ENCODE data around the gene SEMA4C.
"Not testable (repeated sequence)": the region's sequence is repeated elsewhere in the genome, so short reads cannot be mapped to it uniquely, and the experiment has no call there.

The SEMA4C gene

DNA sequence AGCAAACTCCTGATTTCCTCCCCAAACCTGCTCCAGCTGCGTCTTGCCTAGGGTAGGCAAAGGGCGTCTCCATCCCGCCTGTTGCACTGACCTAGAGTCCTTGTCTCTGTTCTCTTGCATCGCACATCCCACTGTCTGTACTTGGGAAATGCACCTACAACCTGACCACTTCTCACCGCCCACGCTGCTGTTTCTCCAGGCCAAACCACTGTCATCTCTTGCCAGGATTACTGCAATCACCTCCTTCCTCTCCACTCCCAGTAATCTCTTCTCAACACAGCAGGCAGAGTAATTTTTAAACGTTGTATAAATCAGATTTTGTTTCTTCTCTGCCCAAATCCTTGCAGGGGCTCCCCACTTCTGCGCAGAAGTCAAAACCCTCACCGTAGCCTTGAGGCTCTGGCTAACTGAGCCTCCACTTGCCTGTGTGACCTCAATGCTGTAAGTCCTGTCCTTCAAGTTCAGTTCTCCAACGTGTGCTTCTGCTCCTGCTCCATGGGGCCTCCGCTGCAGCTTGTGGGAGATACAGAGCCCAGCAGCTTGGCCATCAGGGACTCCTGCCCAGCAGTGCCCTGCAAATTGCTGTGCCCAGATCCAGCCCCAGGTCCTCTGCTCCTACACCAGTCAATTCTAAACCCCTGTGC, 27.7 kb upstream of the SEMA4C start:
- DNase-seq: no peak

DNA sequence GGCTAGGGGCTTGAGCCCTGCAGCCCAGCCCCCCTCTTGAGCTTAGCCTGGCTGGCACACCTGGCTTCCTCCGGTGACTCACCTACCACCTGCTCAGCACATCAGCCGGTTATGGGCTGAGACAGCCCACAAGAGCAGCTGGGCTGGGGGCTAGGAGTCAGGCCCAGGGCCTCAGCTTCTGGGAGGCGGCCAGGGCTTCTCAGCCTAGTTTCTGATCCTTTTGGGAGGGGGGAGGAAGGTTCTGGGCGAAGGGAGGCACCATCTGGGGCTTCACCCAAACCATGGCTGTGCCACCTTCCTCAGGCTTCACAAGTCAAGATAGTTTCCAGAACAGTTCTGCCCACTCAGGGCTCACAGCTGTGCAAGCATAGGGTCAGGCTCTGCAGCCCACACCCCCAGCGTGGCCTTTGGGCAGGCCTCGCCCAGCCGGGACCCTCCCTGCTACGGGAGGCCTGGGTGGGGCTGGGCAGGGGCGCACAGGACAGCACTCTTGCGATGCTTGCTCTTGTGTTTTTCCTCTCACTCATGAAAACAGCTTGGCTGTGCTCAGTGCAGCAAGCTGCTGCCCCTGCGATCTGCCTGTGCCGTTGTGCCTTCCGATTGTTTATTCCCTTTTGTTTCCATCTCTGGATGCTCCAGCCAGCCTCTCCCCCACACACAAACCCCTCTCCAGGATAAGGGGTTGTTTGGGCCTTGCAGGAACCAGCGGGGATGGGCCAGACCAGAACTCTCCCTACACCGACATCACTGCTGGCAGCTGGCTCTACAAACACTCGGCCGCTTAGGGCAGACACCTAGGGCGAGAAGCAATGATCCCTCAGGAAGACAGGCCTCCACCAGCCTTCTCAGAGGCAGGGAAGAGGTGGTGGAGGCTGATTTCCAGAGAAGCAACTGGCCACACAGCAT, 26.1 kb upstream of the SEMA4C start:
- DNase-seq: peak; percentile 64

GRCh38 chr2:96895032-96895745, 25.3 kb upstream of the SEMA4C start:
- no peak for DNase-seq

DNA sequence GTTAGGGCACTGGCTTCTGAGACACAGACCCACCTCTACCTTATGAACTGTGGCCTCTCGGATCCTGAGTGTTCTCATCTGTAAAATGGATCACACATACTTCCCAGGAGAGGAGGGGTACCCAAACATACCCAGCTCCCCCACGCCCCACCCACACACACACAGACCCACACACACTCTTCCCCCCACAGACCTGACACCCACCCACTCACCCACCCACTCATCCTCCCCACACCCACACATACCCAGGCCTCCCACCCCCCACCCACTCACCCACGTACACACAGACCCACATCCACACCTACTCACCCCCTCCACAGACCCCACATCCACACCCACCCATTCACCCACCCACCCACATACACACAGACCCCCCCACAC, 24.3 kb upstream of the SEMA4C start:
- no peak for DNase-seq

DNA sequence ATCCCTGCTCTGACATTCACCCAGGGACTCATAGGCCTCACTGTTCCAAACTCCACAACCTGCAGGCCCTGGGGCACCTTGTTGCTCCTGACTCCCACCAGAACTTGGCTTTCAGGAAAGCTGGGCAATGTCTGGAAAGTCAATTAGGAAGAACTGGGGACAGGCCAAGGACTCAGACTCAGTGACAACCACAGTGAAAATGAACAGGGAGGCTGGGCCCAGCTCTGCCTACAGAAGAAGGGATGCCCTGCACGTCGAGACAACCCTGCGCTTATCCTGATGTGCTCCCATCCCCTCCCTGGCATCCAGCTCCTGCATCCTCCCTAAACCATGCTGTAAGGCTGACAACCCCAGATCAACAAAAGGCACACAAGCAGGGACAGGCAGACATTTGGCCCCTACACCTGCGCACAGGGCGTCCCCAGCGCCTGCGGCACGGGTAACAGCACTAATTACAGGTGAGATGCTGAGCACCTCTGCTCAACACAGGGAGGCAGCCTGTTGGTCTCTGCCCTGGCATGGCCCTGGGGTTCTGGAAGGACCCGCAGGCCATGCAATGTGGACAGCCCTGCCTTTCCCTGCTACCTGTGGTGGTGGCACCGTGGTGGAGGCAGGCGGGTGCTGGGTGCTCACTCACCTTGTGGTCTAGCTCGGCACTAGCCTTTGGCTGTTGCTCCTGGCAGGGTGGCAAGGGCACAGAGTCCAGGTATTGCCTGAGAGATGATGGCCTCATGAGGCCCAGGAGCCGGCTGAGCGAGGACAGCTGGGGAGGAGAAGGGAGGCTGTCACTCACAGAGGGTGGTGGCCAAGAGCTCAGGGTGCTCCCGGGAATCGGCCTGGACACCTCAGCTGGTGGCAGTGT, 23.6 kb upstream of the SEMA4C start:
- DNase-seq: no peak

GRCh38 chr2:96891591-96892333, 21.9 kb upstream of the SEMA4C start:
- DNase-seq: no peak

DNA sequence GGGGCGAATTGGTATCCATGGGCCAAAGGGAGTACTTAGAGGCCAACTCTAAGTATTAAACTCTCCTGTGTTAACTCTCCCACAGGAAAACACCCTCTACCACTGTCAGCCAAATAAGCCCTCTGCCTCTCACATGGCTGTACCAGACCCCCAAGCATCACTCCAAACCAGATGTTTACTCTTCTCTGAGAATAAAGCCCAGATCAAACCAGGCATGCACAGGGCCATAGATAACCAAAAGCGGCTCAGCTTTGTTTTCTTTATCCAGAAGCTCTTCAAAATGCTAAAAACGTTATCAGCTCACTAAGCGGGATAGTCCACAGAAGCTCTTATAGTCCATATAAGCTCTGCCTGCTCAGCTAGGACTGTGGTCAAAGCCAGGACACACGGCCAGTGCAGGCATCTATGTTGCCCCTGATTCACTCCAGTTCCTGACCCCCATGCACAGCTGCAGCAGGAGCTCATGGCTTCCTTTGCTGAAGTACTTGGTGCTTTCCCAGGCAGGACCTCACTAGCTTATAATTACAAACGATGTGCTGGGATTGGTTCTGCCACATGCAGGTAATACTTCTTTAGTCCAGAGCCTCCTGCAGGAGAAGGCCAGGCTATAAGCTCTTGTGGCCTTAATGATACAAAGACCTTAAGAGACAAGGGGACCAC, 21.0 kb upstream of the SEMA4C start:
- DNase-seq: no peak

- DNase-seq: no peak
These were observed 20.4 kb upstream of the SEMA4C start for GRCh38 chr2:96890252-96890651.

DNA sequence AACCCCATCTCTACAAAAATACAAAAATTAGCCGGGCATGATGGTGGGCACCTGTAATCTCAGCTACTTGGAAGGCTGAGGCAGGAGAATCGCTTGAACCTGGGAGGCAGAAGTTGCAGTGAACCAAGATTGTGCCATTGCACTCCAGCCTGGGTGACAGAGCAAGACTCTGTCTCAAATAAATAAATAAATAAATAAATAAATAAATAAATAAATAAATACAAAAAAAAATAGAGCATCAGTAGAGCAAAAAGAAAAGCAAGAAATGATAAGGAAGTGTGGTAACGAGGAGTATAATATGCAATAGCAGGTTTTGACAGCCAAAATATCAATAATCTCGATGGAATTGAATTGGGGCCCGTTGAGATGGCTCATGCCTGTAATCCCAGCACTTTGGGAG, 19.6 kb upstream of the SEMA4C start:
- not testable (repeated sequence) for DNase-seq

GRCh38 chr2:96888072-96889011, 18.5 kb upstream of the SEMA4C start:
- peak; percentile 12 for DNase-seq

DNA sequence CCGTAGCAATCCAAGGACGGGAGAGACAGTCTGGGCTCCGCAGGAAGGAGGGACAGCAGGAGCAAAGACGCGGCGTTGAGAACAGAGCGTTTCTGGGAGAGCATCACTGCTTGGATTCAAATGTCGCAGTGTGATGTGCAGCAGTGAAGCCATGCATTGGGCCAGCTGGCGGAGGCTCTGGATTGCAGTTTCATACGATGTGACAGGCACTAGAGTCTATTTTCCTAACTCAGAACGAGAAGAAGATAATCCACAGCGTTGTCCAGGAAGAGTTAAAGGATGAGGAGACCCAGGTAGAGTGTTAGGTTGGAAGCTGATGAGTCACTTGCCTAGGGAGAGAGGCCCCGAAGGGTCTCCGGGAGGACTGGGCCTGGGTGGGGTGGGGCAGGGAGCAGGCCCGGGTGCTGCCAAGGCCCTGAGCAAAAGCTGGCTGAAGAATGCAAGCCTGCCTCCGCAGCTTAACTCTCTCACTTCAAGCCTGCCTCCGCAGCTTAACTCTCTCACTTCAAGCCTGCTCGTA, 17.7 kb upstream of the SEMA4C start:
- no peak for DNase-seq

DNA sequence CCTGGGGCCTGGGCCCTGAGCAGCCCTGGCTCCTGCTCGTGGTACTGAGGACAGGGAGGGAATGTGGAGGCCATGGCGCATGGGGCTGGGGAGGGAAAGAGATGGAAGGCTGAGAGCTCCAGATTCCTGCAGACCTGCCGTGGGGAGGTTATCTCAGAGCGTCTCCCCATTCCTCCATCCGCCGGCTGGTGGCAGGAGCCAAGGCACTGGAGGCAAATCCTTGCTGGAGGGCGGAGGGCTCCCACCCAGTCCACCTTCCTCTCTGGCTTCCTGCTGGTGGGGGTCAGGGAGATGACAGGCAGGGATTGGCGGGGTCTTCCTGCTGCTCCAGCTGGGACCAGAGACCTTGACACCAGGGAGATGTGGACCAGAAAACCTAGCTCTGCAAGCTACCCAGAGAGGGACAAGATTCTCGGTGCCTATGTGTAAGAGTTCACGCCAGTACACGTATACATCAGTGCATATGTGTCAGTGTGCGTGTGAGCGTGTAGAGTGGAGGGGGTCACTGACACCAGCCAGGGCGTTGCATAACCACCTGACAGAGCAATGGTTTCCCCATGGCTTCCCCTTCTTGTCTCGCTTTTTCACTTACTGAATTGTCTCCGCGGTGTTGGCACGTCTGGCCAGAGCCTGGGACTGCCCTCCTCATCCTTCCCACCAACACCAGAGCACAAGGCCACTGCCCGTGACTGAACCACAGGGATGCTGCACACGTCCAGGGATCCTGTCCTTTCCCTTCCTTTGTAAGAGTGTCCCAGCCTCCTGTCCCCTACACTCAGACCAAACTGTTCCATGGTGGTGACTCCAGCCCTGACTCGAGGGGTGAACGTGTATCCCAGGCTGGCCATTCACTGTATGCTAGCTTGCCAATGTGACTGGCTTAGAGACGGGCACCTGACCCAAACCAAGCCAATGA, 15.8 kb upstream of the SEMA4C start:
- DNase-seq: no peak

DNA sequence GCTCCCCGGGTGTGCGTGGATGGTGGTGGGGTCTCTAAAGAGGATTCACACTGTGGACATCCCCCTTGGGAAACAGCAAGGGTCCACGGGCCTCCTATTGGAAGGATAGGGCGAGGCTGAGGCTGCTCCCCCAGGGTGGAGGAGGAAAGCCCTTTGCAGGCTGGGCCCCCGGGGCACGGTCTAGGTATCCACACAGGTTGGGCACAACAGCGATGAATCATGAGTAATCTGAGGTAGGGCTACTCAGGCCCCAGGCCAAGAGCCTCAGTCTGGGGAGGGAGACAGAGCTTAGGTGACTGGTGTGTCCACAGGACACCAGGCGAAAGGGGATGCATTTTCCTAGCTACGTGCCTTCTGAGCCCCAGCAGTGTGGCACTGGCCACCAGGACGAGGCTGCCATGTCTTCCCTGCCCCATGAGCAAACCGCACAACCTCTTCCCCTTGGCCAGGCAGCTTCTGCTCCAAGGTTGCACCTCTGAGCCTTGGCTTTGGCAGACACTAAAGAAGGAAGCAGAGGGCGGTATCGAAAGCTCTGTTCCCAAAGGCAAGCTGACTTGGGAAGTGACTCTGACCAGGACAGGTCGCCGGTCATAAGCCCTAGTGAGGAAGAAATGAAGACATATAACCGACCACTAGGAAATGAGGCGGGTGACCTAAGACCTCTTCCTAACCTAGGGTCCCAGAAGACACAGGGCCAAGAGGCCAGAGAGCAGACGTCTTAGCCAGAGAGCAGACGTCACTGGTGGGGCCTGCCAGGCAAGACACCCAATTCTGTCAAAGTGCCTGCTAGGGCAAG, 14.6 kb upstream of the SEMA4C start:
- DNase-seq: no peak

- no peak for DNase-seq
These were observed 13.4 kb upstream of the SEMA4C start for GRCh38 chr2:96883306-96883705.

DNA sequence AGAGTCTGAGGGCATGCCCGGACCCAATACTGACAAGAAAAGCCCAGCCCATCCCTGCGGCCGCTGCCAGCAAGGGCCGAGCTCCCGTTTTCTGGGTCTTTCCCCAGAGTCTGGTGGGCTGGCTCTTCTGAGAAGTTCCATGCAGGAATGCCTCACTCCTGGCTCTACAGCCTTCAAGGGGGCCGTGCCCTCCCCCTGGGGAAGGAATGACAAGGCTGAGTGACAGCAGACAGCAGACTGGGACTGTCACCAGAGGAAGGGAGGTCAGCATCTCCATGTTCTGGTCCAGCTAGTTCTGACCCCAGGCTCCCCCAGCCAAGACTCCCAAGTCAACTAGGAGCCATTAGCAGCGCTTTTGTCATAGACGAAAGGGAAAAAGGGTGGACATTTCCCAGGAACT, 13.0 kb upstream of the SEMA4C start:
- DNase-seq: no peak

DNA sequence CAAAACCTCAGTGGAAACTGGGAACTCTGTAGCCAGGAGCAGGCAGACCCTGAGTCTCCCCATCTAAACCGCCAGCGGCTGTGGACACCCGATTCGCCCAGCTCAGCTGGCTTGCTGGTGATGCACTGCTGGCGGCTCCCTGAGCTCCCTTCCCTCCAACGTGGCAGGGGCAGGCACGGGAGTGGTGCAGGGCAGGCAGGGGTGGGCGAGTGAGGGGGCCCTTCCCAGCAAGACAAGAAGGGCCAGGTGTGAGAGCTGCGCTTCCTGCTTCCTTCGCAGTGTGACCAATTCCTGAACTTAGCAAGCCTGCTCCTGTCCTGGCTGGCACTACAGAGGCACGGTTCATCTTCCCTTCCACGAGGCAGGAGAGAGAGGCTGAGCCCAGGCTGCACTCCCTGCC, 12.3 kb upstream of the SEMA4C start:
- no peak for DNase-seq

DNA sequence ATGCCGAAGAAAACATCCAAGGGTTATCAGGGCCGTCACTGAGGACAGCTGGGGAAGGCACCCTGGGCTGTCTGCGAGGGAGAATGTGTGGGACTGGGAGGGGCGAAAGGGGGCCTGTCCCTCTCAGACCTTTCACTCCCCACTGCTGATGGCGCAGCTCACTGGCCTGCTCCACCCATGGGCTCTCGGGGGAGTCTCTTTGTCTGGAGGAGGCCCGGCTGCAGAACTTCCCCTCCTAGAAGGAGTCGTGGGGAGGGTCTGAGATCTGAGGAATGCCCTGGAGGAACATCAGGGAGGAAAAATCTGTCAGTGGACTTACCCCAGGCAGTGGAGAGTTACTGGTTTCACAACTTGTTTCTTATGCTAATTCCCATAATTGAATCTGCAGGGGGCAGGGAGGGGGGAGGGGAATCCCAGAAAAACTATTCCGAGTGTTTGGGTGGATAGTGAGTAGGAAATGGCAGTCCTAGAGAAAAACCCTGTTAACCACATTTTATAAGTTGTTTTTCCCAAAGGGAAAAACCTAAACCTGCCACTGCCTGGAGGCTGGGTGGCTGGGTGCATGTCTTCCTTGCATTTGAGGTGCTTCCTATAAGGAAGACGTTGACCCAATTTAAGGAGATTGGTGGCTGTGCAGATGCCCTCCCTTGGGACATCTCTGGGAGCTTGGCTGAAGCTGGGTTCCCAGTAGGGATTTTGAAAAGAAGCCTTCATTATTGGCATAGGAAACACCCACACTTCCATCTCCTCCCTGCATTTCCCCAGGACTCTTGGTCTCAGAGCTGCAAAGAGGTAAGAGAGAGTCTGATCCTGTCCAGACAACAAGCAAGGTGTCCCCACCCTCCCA, 11.7 kb upstream of the SEMA4C start:
- DNase-seq: no peak

Measured in NCI-H1694 treated with DMSO at 0.1 percent for 48 hours (cell line).